OCI-LY3 (cell line): Measurements from ENCODE around the gene PANX2.
"Not testable (repeated sequence)": the region's sequence is repeated elsewhere in the genome, so short reads cannot be mapped to it uniquely, and the experiment has no call there.

Source experiments
- H2AFZ ChIP-seq: fragments of 200-600, 300-600 bp; shearing (Covaris generic); 2 replicates; pipeline ENCODE4 v1.6.0; 2014; ENCODE audit warnings: antibody characterized with exemption, low read depth, low read length
- H3K27ac ChIP-seq: fragments of 200-600, 300-600 bp; sonication (generic); 2 replicates; pipeline ENCODE4 v1.5.1; 2014; ENCODE audit warnings: mild to moderate bottlenecking, low read length, moderate library complexity, mixed read lengths
- H3K27me3 ChIP-seq: fragments of 200-600, 300-600 bp; sonication (generic); 2 replicates; pipeline ENCODE4 v1.6.1; 2014; ENCODE audit warnings: low read depth, low read length, mixed read lengths
- H3K36me3 ChIP-seq: fragments of 200-600, 300-600 bp; sonication (generic); replicated peaks from 2 replicates; pipeline ENCODE3; 2014; ENCODE audit warnings: low read depth, low read length, mixed read lengths
- H3K4me1 ChIP-seq: fragments of 300-600, 200-600 bp; sonication (generic); 2 replicates; pipeline ENCODE4 v1.6.1; 2014; ENCODE audit warnings: low read length, mixed read lengths
- H3K4me2 ChIP-seq: fragments of 200-600, 300-600 bp; sonication (generic); 2 replicates; pipeline ENCODE4 v1.6.1; 2014; ENCODE audit warnings: low read length, mixed read lengths
- H3K4me3 ChIP-seq: fragments of 300-600, 200-600 bp; sonication (generic); 2 replicates; pipeline ENCODE4 v1.5.1; 2014; ENCODE audit warnings: antibody characterized with exemption, mild to moderate bottlenecking, low read length, moderate library complexity
- H3K79me2 ChIP-seq: fragments of 300-600, 200-600 bp; shearing (Covaris generic); 2 replicates; pipeline ENCODE4 v1.6.1; 2014; ENCODE audit warnings: mild to moderate bottlenecking, low read length, mixed read lengths
- H3K9ac ChIP-seq: fragments of 300-600, 200-600 bp; shearing (Covaris generic); 2 replicates; pipeline ENCODE4 v1.6.0; 2014; ENCODE audit warnings: mild to moderate bottlenecking, low read length, moderate library complexity
- H3K9me3 ChIP-seq: fragments of 200-600, 300-600 bp; shearing (Covaris generic); 2 replicates; pipeline ENCODE4 v1.6.1; 2014; ENCODE audit warnings: low read length, mixed read lengths; ENCODE audit not compliant: insufficient read depth
- H4K20me1 ChIP-seq: fragments of 200-600, 300-600 bp; sonication (generic); 2 replicates; pipeline ENCODE4 v1.6.1; 2016; ENCODE audit warnings: low read length, mixed read lengths; ENCODE audit not compliant: insufficient read depth
- CTCF ChIP-seq: fragments of 200-600, 300-600 bp; sonication (generic); IDR thresholded peaks from 2 replicates; pipeline ENCODE4 v1.5.1; 2014; ENCODE audit warnings: antibody characterized with exemption, low read length, low read depth
- EZH2phosphoT487 ChIP-seq: fragments of 200-600 bp; shearing (Covaris generic); IDR thresholded peaks from 2 replicates; pipeline ENCODE4 v1.6.1; 2018; ENCODE audit warnings: antibody characterized with exemption, mixed run types, low read depth

Gene PANX2

GRCh38 chr22:50203288-50203687 lies 32.8 kb downstream of the PANX2 start:
- Histone ChIP-seq H3K4me2 (no peak overlapping the region), H3K36me3 (peaks cover 7% of the 10 kb centered on the region), H3K4me1 (peaks cover 12% of the 10 kb centered on the region; the same call in 1 of the 2 replicates), H3K27me3 (no peaks in the 10 kb centered on the region), H3K9me3 (no peaks in the 10 kb centered on the region), H3K27ac (no peak overlapping the region), H2AFZ (no peak overlapping the region), H3K4me3 (no peak overlapping the region), H3K79me2 (peaks cover 23% of the 10 kb centered on the region), H3K9ac (no peak overlapping the region), H4K20me1 (peaks cover 10% of the 10 kb centered on the region; the same call in 1 of the 2 replicates)
- TF ChIP-seq EZH2phosphoT487 (no peak), CTCF (no peak)

GRCh38 chr22:50204571-50204970 lies 34.0 kb downstream of the PANX2 start:
- TF ChIP-seq EZH2phosphoT487 (no peak), CTCF (no peak)
- Histone ChIP-seq H3K4me3 (no peak overlapping the region), H3K4me2 (no peak overlapping the region), H3K9me3 (no peaks in the 10 kb centered on the region), H3K9ac (no peak overlapping the region), H3K27me3 (no peaks in the 10 kb centered on the region), H2AFZ (no peak overlapping the region), H3K27ac (no peak overlapping the region), H3K36me3 (peaks cover 7% of the 10 kb centered on the region), H4K20me1 (peaks cover 10% of the 10 kb centered on the region; the same call in 1 of the 2 replicates), H3K79me2 (peaks cover 23% of the 10 kb centered on the region), H3K4me1 (peaks cover 12% of the 10 kb centered on the region; the same call in 1 of the 2 replicates)

GRCh38 chr22:50204998-50205397 lies 34.5 kb downstream of the PANX2 start:
- not testable (repeated sequence) for H3K27ac ChIP-seq, H3K36me3 ChIP-seq, H3K27me3 ChIP-seq, H4K20me1 ChIP-seq, H3K9me3 ChIP-seq, H3K4me2 ChIP-seq, H3K4me3 ChIP-seq, H3K9ac ChIP-seq, H2AFZ ChIP-seq
- Histone ChIP-seq H3K79me2 (peaks cover 23% of the 10 kb centered on the region), H3K4me1 (peaks cover 12% of the 10 kb centered on the region; the same call in 1 of the 2 replicates)

DNA sequence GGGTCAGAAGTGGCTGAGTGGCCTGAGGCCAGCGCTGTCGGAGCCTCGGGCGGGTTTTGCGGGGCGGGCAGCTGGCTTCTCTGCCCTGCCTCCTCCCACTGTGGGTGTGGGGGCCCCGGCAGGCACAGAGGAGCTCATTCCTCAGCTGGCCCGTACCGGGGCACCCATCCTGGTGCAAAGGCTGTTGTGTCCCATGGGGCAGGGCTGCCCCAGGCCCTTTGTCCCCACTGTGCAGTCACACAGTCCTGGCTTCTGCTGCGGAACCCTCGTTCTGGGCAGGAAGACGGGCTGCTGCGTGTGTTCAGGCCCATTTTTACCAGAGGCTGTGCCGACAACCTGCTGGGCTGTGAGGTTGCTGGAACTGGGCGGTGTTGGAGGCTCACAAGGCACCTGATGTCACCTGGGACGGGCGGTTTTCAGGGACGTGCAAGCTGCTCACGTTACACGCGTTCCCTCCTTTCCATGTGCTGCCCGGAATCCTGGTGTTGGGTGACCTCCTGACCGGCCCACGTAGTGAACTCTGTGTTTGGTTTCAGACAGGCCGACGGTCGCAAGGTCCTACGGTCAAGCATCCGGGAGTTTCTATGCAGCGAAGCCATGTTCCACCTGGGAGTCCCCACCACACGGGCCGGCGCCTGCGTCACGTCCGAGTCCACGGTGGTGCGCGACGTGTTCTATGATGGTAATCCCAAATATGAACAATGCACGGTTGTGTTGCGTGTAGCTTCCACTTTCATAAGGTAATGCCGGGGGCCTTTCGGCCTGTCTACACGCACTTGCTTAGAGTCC lies 35.4 kb downstream of the PANX2 start:
- Histone ChIP-seq H3K4me3 (no peak overlapping the region), H4K20me1 (peaks cover 10% of the 10 kb centered on the region; the same call in 1 of the 2 replicates), H3K9ac (no peak overlapping the region), H3K36me3 (peaks cover 10% of the 10 kb centered on the region), H3K9me3 (no peaks in the 10 kb centered on the region), H3K4me1 (peaks cover 12% of the 10 kb centered on the region; the same call in 1 of the 2 replicates), H3K4me2 (no peak overlapping the region), H3K27ac (no peak overlapping the region), H2AFZ (no peak overlapping the region), H3K27me3 (no peaks in the 10 kb centered on the region), H3K79me2 (peaks cover 23% of the 10 kb centered on the region)
- no peak for TF ChIP-seq EZH2phosphoT487
- no peak for TF ChIP-seq CTCF
